Measurements from ENCODE around the gene BPI.
"Not testable (repeated sequence)": the region's sequence is repeated elsewhere in the genome, so short reads cannot be mapped to it uniquely, and the experiment has no call there.

Gene BPI

GRCh38 chr20:38373231-38373867, 69.4 kb downstream of the BPI start:
- DNase-seq = no peak

- DNase-seq = no peak
Measured at GRCh38 chr20:38373898-38374297, 69.9 kb downstream of the BPI start.

DNA sequence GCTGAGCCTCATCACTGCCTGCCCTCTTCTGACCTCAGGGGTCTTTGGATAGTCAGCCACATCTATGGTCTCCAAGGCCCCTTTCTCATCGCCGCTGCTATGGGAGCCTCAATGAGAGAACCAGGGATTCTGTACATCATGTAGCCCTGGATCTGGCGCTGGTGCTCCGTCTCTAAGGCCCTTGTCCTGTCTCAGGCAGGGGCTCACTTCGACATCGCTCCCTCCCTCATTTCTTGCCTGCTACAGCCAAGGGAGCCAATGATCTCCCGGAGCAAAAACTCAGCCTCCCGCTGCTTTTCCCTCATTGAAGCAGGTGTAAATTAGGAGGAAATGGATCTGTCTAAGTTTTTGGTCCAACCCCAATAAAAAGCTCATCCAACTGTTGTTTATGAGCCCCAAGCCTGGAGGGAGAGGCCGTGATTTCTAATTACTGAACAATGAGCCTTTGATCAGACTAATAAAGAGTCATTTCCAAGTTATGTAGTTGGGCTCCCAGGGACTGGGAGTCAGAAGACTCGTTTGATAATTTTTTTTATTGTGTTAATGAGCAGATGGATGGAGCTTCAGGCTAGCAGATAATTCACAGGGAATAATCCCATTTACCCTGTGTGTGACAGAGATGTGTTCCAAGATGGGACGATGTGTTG, 73.2 kb downstream of the BPI start:
- no peak for DNase-seq

- not testable (repeated sequence) for DNase-seq
Measured at GRCh38 chr20:38377838-38378237, 73.9 kb downstream of the BPI start.

DNA sequence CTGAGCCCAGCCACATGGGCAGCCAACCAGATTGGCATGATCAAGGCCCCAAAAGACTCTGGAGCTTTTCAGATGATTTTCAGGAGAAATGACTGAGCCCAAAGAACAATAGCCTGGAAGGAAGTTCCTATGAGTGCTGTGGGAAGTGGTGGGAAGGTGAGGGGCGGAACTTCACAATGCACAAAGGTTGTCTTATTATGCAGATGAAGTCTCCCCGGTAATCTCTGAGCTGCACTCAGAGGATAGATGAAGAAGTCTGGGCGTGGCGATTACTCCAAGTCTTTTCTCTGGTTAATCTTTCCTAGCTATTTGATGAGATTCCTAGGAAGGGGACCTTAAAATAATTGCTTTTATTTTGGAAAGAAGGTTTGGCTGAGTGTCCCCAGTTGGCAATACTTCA, 79.2 kb downstream of the BPI start:
- DNase-seq = no peak

DNA sequence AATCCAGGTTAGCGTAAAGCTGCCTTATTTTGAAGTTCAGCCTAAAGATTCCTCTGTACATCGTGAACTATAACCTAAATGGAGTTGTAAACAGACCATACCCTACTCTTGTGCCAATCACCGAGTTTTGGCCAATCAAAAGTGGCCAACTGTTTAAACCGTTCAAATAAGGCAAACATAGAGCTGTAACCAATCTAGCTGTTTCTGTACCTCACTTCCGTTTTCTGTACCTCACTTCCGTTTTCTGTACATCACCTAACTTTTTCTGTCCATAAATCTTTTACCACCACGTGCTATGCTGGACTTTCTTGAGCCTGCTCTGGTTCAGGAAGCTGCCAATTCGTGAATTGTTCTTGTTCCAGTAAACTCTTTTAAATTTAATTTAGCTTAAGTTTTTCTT, 82.0 kb downstream of the BPI start:
- DNase-seq = no peak

- no peak for DNase-seq
Measured at GRCh38 chr20:38386851-38387250, 82.9 kb downstream of the BPI start.
